GM12872 (cell line): ENCODE measurements around the gene VSTM2A.

Experiments
- TF ChIP-seq, protein P1 (sequence below): IDR thresholded peaks from 3 replicates; pipeline ENCODE4 v1.5.1; 2011; ENCODE audit warnings: low read depth, mild to moderate bottlenecking, low read length, moderate library complexity; ENCODE audit not compliant: insufficient read depth

VSTM2A gene

DNA sequence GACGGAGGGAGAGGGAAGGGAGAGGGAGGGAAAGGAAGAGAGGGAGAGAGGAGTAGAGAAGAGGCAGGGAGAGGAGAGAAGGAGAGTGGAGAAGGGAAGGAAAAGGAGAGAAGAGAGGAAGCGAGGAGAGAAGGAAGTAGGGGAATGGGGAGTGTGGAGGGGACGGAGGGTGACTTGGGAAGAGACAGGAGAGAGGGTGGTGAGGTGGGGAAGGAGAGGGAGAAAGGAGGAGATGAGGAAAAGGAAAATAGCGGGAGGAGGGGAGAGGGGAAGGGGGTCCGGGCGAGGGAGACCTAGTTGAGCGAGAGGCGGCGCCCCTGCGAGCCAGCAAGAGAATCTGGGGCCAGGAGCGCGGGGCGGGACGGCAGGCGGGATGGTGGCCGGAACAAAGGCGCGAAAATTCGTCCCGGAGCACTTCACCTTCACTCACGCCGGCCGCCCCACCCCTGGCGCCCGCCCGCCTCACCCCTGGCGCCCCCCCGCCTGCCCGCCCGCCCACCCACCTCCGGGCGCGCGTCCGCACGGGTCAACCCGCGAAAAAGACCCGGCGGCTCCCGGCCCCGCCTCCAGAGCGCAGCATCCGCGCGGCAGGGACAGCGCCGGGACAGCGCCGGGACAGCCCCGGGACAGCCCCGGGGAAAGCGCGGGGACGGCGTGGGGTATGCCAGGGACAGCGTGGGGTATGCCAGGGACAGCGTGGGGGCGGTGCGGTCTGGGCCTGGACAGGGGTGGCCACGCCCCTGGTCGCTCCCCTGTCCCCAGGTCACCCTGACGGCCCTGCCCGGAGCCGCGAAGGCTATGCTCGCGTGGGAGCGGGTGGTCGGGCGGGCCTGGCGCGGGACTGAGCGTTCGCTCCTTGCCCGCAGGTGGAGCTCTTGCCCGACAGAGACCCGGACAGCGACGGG lies 4.2 kb downstream of the VSTM2A start:
- TF ChIP-seq, protein P1, sequence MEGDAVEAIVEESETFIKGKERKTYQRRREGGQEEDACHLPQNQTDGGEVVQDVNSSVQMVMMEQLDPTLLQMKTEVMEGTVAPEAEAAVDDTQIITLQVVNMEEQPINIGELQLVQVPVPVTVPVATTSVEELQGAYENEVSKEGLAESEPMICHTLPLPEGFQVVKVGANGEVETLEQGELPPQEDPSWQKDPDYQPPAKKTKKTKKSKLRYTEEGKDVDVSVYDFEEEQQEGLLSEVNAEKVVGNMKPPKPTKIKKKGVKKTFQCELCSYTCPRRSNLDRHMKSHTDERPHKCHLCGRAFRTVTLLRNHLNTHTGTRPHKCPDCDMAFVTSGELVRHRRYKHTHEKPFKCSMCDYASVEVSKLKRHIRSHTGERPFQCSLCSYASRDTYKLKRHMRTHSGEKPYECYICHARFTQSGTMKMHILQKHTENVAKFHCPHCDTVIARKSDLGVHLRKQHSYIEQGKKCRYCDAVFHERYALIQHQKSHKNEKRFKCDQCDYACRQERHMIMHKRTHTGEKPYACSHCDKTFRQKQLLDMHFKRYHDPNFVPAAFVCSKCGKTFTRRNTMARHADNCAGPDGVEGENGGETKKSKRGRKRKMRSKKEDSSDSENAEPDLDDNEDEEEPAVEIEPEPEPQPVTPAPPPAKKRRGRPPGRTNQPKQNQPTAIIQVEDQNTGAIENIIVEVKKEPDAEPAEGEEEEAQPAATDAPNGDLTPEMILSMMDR: no peak

DNA sequence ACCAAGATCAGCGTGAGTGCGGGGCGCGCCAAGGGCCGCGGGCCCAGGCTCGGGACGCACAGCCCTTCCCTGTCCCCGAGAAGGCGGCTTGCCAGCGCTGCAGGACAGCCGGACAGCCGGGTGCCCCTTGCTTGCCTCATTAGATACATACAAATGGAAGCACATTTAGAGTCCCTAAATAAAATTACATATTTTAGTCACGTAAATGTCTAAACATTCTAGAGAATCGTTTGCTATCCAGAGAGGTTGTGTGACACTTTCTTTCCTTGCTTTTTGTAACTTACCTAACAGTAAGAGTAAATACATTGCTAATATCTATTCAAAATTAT lies 4.8 kb downstream of the VSTM2A start:
- TF ChIP-seq, protein P1: no peak

DNA sequence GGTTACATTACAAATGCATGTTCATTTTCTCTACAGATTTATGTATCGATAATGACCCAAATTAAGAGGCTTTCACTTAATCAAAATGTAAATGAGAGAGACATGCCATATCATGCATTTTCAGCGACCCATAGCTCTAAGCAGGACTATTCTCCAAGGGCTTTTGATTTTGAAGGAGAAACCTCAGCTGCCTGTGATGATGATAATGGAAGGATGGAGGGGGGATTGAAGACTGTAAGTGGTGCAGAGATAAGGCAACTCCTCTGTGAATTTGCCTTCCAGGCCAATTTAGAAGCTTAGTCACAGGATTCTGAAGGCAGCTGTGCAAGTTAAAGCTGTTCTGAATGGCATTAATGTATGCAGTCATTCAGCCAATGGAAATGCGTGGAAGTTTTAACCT lies 8.3 kb downstream of the VSTM2A start:
- TF ChIP-seq, protein P1: no peak

DNA sequence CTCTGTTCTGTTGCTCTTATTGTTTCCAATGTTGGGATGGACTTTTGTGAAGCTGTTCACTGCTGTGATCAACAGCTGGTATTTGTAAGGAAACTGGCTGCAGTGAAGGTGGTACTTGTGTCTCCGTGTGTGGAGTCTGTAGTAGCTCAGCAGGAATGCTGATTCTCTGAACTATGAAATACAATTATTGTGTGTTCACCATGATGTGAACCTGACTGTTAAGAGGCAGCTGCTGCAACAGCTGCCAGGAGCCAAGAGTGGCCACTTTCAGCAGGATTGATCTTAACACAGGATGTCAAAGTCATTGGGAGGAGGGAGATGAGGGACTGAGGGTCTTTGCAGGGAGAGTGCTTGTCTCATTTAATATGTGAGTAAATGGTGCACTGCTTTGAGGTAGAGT lies 13.9 kb downstream of the VSTM2A start:
- TF ChIP-seq, protein P1: no peak

DNA sequence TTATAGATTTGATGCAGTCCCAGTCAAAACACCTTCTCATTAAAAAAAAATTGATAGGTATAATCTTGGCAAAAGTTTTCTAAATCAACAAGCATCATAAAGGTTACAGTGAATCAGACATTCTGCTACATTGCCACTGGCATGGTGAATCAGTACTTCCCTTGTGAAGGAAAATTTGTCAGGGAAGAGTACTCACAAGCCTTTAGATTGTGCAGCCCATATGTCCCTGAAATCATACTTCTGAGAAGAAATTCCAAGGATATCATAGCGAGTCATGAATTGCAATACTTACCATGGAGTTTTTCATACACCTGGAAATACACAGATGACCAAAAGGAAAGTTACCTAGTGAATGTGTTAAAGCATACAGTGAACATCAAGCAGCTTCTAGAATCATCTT lies 17.2 kb downstream of the VSTM2A start:
- TF ChIP-seq, protein P1: no peak

DNA sequence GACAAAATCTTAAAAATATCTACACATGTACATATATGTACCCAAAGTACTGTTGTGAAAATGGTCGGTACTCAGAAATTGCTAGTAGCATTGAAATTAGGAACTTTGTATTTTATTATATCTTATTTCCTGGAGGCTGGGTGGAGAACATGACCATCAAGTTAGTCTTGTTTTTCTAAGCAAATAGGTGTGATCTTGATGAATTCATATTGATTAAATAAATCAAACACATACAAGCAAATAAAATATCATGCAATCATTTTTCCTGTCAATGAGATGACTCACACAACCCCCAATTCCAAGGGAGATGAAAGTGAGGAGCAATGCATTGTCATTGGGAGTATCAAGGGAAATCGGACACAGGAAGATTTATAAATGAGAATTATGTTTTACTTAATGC lies 18.0 kb downstream of the VSTM2A start:
- TF ChIP-seq, protein P1: no peak

DNA sequence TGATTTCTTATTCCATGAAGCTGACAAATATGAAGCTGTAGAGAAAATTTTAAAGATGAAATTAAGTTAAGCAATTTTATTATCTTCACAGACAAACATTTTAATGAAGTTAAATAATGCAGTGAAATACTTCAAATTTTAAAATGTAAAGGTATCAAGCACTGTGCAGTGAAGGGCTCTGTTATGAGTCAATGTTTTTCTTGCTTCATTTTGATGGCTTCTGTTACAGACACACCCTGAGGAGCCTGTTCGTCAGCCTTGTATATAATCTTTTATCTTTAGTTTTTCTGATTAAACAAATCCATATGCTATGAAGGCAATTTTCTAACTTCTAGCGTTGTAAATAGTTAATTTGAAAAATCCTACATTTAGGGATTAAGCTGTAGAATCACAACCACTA lies 18.5 kb downstream of the VSTM2A start:
- TF ChIP-seq, protein P1: no peak
